ENCODE measurements around the gene HNRNPM.
"Not testable (repeated sequence)": the region's sequence is repeated elsewhere in the genome, so short reads cannot be mapped to it uniquely, and the experiment has no call there.

HNRNPM gene

DNA sequence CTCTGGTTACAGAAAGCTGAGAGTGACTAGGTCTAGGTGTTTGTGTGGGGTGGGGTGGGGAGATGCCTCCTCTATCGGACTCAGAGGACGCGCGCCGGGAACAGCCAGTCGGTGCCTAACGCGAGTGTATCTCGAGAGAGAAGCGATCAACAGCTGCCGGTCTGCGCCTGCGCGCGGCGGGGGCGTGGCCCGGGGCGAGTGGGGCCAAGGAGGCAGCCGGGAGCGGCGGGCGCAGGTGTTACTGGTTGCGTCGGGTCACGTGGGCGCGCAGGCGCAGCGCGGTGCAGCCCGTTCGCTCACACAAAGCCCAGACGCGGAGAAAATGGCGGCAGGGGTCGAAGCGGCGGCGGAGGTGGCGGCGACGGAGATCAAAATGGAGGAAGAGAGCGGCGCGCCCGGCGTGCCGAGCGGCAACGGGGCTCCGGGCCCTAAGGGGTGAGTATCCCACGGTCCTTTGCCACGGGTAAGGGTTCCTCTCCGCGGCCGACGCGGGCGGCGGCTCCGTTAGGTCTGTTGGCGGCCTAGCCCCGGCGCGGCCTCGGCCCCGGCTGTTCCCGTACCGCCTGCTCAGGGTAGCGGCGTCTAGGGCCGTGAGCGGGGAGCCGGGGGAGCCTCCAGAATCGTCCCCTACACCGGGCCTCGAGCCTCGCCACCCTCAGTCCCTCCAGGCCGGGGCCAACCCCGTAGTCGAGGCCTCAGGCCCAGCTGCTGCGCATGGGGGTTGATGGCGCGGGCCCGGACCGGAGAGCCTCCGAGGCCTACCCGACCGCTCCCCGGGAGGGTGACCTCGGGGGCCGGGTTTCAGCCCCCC lies at the start of gene HNRNPM:
HNRNPM (plus strand) TSS at position 299 of the 811 bp plus-strand sequence; CDS start at position 323, 24 bp downstream.
- peak; percentile 100 for DNase-seq (ENCODE audit: low read depth in 2 of 2)

DNA sequence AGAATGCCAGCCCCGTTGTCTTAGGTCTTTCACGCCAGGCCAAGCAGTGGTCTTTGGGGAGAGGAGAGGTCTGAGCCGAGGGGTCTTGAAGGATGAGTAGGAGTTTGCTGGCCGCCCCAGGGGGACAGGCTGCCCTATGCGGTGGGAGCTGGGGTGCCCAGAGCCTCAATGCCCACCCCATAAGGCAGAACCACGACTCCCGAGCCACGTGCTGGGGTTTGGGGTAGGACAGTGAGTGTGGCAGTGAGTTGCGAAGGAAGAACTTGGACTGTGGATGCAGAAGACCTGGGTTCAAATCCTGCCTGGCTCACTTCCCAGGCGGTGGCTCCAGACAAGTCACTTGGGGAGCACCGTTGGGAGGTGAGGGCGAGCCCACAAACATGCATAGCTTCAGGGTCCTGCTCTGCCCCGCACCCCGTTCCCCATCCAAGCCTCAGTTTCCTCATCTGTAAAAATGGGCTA lies 49.1 kb upstream of the HNRNPM start:
- no peak for DNase-seq (ENCODE audit: low read depth in 2 of 2)

- no peak for DNase-seq (ENCODE audit: low read depth in 2 of 2)
These were observed 48.6 kb upstream of the HNRNPM start for GRCh38 chr19:8396185-8396562.

GRCh38 chr19:8396563-8397203 lies 48.1 kb upstream of the HNRNPM start:
- DNase-seq (ENCODE audit: low read depth in 2 of 2), result peak; percentile 43 to 44

GRCh38 chr19:8397271-8397670 lies 47.5 kb upstream of the HNRNPM start:
- no peak for DNase-seq (ENCODE audit: low read depth in 2 of 2)

- no peak for DNase-seq (ENCODE audit: low read depth in 2 of 2)
These were observed 46.9 kb upstream of the HNRNPM start for GRCh38 chr19:8397746-8398310.

DNA sequence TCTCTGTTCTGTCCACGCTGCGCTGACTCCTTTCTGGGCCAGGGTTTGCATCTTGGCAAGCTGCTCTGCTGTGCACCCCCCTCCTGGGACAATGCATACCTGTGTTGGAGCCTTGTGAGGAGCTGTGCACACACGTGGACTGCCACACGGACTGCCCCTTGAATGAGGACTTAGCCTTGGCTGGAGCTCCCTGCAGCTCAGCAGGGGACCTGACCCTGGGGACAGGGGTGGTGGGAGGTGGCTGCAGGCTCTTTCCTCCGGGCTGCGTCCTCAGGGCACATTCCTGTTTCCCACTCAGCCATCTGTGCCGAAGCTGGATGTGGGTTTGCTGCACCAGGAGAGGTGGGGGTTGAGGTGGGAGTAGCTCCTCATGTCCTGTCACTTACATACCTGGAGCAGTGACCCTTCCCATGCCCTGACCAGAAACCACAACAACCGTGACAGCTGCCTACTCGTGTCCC lies 46.4 kb upstream of the HNRNPM start:
- no peak for DNase-seq (ENCODE audit: low read depth in 2 of 2)

DNA sequence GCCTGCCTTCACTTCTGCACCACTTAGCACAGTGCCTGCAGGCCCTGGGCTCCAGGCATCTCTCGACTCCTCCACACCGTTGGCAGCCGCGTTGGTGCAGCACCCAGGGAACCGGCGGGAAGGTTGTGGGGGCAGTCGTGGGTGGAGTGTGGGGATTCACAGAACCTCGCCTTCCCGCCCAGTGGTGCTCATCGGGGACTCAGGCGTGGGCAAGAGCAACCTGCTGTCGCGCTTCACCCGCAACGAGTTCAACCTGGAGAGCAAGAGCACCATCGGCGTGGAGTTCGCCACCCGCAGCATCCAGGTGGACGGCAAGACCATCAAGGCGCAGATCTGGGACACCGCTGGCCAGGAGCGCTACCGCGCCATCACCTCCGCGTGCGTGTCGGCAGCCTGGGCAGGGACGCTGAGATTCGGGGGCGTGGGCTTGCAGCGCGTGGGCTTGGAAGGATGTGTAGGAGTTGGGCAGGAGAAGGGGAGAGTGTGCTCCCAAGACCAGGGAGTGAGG lies 45.0 kb upstream of the HNRNPM start:
- DNase-seq (ENCODE audit: low read depth in 2 of 2), result no peak

- no peak for DNase-seq (ENCODE audit: low read depth in 2 of 2)
These were observed 42.8 kb upstream of the HNRNPM start for GRCh38 chr19:8401981-8402411.

- no peak for DNase-seq (ENCODE audit: low read depth in 2 of 2)
These were observed 41.5 kb upstream of the HNRNPM start for GRCh38 chr19:8403098-8403819.

DNA sequence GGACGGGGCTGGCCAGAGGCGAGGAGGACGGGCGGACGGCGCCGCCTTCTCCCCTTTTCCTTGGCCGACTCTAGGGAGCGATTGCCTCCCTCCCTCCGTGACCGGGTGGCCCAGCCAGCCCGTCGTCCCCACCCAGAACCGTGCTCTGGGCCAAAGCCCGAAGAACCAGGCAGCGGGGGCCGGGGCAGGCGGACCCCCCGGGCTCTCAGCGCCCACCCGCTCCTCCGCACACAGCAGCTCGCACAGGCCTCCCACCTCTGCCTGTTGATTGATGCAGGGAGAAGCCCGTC lies 41.0 kb upstream of the HNRNPM start:
- no peak for DNase-seq (ENCODE audit: low read depth in 2 of 2)

DNA sequence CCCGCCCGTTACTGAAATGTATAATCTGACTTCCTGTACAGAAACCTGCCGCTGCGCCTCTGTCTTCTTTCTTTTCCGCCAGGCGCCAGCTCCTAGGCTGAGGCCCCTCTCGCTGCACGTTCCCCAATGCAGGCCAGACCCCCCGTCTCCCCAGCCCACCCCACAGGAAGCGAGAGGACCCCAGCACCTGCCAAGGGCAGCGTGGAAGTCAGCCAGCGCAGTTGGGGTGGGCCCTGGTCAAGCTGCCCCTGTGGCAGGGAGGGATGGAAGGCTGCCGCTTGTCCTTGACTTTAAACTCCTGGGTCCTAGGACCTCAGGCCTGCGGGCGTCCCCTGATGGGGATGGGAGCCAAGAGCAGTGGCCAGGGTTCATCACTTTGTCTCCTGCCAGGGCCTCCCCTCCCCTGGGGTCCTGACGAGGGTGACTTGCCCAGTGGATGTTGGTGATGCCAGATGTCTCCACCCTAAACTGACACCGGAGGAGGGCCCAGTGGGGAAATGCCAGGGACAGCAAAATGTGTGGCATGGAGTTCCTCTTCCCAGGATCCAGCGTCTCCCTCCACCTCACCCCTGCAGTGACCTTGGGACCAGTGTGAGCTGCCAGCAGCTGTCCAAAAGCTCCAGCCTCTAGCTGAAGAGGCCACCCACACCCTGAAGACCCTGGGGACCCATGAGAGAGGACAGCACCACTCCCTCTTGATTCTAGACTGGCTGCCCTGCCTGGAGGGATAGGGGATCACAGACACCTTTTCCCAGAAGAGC lies 40.2 kb upstream of the HNRNPM start:
- DNase-seq (ENCODE audit: low read depth in 2 of 2), result no peak

DNA sequence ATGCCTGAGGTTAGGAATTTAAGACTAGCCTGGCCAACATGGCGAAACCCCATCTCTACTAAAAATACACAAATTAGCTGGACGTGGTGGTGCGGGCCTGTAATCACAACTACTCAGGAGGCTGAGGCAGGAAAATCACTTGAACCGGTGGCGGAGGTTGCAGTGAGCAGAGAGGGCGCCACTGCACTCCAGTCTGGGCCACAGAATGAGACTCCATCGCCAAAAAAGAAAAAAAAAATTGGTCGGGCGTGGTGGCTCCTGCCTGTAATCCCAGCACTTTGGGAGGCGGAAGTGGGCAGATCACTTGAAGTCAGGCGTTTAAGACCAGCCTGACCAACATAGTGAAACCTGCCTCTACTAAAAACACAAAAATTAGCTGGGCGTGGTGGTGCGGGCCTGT lies 34.1 kb upstream of the HNRNPM start:
- not testable (repeated sequence) for DNase-seq (ENCODE audit: low read depth in 2 of 2)

DNA sequence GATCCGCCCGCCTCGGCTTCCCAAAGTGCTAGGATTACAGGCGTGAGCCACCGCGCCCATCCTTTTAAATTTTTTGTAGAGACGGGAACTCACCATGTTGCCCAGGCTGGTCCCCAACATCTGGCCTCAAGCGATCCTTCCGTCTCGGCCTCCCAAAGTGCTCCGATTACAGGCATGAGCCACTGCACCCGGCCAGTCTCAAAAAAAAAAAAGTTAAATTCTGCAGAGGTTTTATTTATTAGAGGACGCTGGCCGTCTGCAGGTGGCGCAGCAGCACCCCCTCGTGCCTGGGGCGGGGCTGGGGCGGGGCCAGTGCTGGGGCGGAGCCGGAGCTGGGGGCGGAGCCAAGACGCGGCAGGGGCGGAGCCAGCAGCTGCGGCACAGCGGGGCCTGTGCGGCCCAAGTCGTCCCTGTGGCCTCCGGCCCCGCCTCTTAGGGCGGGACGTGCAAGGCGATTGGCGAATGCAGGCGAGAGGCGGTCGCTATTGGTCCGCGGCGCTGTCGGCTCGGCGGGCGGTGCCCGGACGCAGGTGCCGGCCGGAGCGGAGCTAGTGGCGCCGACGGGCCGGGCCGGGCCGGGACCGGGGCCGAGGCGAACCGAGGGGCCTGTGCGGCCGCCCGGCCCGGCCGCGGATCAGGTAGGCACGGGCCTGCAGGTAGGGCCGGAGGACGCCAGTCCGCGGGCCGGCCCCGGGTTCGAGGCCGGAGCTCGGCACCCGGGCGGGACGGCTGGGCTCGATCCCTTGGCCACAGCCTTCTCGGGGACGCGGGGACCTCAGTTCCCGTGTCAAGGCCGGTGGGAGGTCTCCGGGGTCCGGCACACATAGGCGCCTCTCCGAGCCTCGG lies 31.8 kb upstream of the HNRNPM start, which contains the start of gene MARCHF2:
MARCHF2 (plus strand) TSS at position 523 of the 846 bp plus-strand sequence. CDS start 8,536 bp downstream, outside the sequence.
- peak; percentile 89 to 91 for DNase-seq (ENCODE audit: low read depth in 2 of 2)

DNA sequence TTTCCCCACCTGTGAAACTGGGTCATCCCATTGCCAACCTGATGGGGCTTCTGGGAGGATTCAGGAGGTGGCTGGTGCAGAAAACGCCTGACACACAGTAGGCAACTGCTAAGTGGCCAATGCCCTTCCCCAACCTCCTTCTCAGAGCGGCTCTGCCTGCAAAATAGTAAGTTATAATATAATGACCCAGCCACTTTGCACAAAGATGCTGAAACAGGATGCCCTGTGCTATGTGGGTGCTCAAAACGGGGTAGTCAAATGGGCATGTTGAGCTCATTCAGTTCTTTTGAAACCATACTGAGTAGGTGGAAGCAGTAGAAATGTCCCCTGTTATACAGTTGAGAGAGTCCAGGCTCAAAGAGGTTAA lies 31.2 kb upstream of the HNRNPM start:
- no peak for DNase-seq (ENCODE audit: low read depth in 2 of 2)

DNA sequence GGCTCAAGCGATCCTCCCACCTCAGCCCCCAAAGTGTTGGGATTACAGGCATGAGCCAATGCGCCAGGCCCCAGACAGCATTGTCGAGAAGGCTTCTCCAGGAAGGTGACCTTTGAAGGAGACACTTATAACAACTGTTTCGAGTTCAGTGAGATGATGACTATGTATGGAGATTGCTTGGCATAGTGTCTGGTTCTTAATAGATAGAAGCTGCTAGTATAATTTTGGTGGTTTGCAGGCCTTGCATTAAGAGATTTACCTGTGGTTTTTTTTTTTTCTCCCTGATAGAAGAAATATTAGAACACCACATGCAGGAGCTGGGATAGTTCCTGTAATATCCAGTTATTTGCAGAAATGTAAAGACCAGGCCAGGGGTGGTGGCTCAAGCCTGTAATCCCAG lies 28.0 kb upstream of the HNRNPM start:
- DNase-seq (ENCODE audit: low read depth in 2 of 2), result no peak

- no peak for DNase-seq (ENCODE audit: low read depth in 2 of 2)
These were observed 23.0 kb upstream of the HNRNPM start for GRCh38 chr19:8421484-8422461.

GRCh38 chr19:8423817-8424223 lies 21.0 kb upstream of the HNRNPM start:
- no peak for DNase-seq (ENCODE audit: low read depth in 2 of 2)

GRCh38 chr19:8425331-8425730 lies 19.4 kb upstream of the HNRNPM start:
- not testable (repeated sequence) for DNase-seq (ENCODE audit: low read depth in 2 of 2)
